H9 (cell line): ENCODE measurements around the gene CHST8. TPM values are rescaled to one million over a fixed set of nuclear protein-coding genes. Genes with fewer than 3 reads are reported as not detected.

Experiments used
- DNase-seq: peaks from one replicate; pipeline ENCODE4 v3.0.0-alpha.2; 2017
- H2AFZ ChIP-seq: one replicate; pipeline ENCODE4 v1.6.1; 2013; ENCODE audit warnings: mild to moderate bottlenecking, low read length, control low read depth, moderate library complexity
- H2AK5ac ChIP-seq: 2 replicates; pipeline ENCODE4 v1.6.1; 2013; ENCODE audit warnings: low read length, control low read depth, mixed read lengths; ENCODE audit not compliant: insufficient read length
- H2BK120ac ChIP-seq: one replicate; pipeline ENCODE4 v1.6.1; 2013; ENCODE audit warnings: low read depth, mild to moderate bottlenecking, low read length, control low read depth, inconsistent platforms; ENCODE audit not compliant: poor library complexity, severe bottlenecking
- H2BK12ac ChIP-seq: 2 replicates; pipeline ENCODE4 v1.6.1; 2013; ENCODE audit warnings: low read length, control low read depth, mixed read lengths, low read depth; ENCODE audit not compliant: insufficient read length
- H2BK15ac ChIP-seq: 2 replicates; pipeline ENCODE4 v1.6.1; 2013; ENCODE audit warnings: low read depth, low read length, control low read depth
- H2BK20ac ChIP-seq: one replicate; pipeline ENCODE4 v1.6.1; 2013; ENCODE audit warnings: low read depth, mild to moderate bottlenecking, low read length, control low read depth, inconsistent platforms; ENCODE audit not compliant: poor library complexity, severe bottlenecking
- H2BK5ac ChIP-seq: 2 replicates; pipeline ENCODE4 v1.6.1; 2013; ENCODE audit warnings: low read length, control low read depth, mixed read lengths; ENCODE audit not compliant: insufficient read length
- H3K14ac ChIP-seq: 2 replicates; pipeline ENCODE4 v1.6.1; 2013; ENCODE audit warnings: low read length, control low read depth; ENCODE audit not compliant: insufficient read depth
- H3K18ac ChIP-seq: 2 replicates; pipeline ENCODE4 v1.6.1; 2013; ENCODE audit warnings: low read depth, mild to moderate bottlenecking, mixed read lengths, low read length, control low read depth; ENCODE audit not compliant: insufficient read length
- H3K23ac ChIP-seq: 2 replicates; pipeline ENCODE4 v1.6.1; 2013; ENCODE audit warnings: low read length, control low read depth, mixed read lengths, low read depth; ENCODE audit not compliant: insufficient read length
- H3K23me2 ChIP-seq: 2 replicates; pipeline ENCODE4 v1.6.1; 2013; ENCODE audit warnings: low read depth, mild to moderate bottlenecking, mixed read lengths, low read length, control low read depth; ENCODE audit not compliant: insufficient read length, poor library complexity, severe bottlenecking
- H3K27ac ChIP-seq: 2 replicates; pipeline ENCODE4 v1.5.1; 2013; ENCODE audit warnings: low read length, control low read depth, mixed read lengths, low read depth; ENCODE audit not compliant: insufficient read length
- H3K27me3 ChIP-seq: 2 replicates; pipeline ENCODE4 v1.6.1; 2013; ENCODE audit warnings: low read length, control low read depth, inconsistent platforms; ENCODE audit not compliant: insufficient read depth
- H3K4ac ChIP-seq: 2 replicates; pipeline ENCODE4 v1.6.1; 2013; ENCODE audit warnings: low read depth, mild to moderate bottlenecking, control low read depth, inconsistent platforms, low read length, moderate library complexity
- H3K4me1 ChIP-seq: 2 replicates; pipeline ENCODE4 v1.6.1; 2013; ENCODE audit warnings: low read length, control low read depth, inconsistent platforms; ENCODE audit not compliant: insufficient read depth
- H3K4me2 ChIP-seq: 2 replicates; pipeline ENCODE4 v1.6.1; 2013; ENCODE audit warnings: low read length, control low read depth, mixed read lengths; ENCODE audit not compliant: insufficient read length, insufficient read depth
- H3K56ac ChIP-seq: 2 replicates; pipeline ENCODE4 v1.6.1; 2013; ENCODE audit warnings: low read depth, mild to moderate bottlenecking, mixed read lengths, low read length, control low read depth; ENCODE audit not compliant: insufficient read length
- H3K79me1 ChIP-seq: 2 replicates; pipeline ENCODE4 v1.6.1; 2013; ENCODE audit warnings: low read depth, mild to moderate bottlenecking, moderate library complexity, low read length, control low read depth, inconsistent platforms; ENCODE audit not compliant: insufficient read depth, poor library complexity, severe bottlenecking
- H3K79me2 ChIP-seq: 2 replicates; pipeline ENCODE4 v1.6.1; 2013; ENCODE audit warnings: low read length, control low read depth, inconsistent platforms; ENCODE audit not compliant: insufficient read depth
- H3K9ac ChIP-seq: 2 replicates; pipeline ENCODE4 v1.6.1; 2013; ENCODE audit warnings: low read length, control low read depth, mixed read lengths; ENCODE audit not compliant: insufficient read length; ENCODE audit errors: extremely low read depth
- H3K9me3 ChIP-seq: one replicate; pipeline ENCODE4 v1.6.1; 2013; ENCODE audit warnings: low read depth, low read length, inconsistent platforms; ENCODE audit not compliant: control insufficient read depth
- H3T11ph ChIP-seq: one replicate; pipeline ENCODE4 v1.6.1; 2013; ENCODE audit warnings: mild to moderate bottlenecking, low read length, control low read depth, inconsistent platforms
- H4K20me1 ChIP-seq: one replicate; pipeline ENCODE4 v1.6.1; 2013; ENCODE audit not compliant: control insufficient read depth, insufficient read length, insufficient read depth
- H4K5ac ChIP-seq: 2 replicates; pipeline ENCODE4 v1.6.1; 2013; ENCODE audit warnings: low read depth, mild to moderate bottlenecking, mixed read lengths, low read length, control low read depth; ENCODE audit not compliant: insufficient read length
- H4K8ac ChIP-seq: replicated peaks from 2 replicates; pipeline ENCODE4 v1.6.1; 2013; ENCODE audit warnings: low read length, control low read depth, mixed read lengths, low read depth; ENCODE audit not compliant: insufficient read length
- H4K91ac ChIP-seq: 2 replicates; pipeline ENCODE4 v1.6.1; 2013; ENCODE audit warnings: low read depth, mild to moderate bottlenecking, moderate library complexity, mixed read lengths, low read length, control low read depth; ENCODE audit not compliant: insufficient read length
- H3K27ac Mint-ChIP-seq, 3 experiments: 2 replicates in 2 of 3; 3 replicates in 1 of 3; pipeline ENCODE4 v1.8.0; 2020 to 2021; ENCODE audit warnings: mixed read lengths in 3 of 3, mild to moderate bottlenecking in 1 of 3, moderate library complexity in 1 of 3
- H3K27me3 Mint-ChIP-seq: 2 replicates; pipeline ENCODE4 v1.8.0; 2021; ENCODE audit warnings: low read depth, mild to moderate bottlenecking, moderate library complexity, mixed read lengths
- H3K36me3 Mint-ChIP-seq, 3 experiments: 2 replicates in 2 of 3; 3 replicates in 1 of 3; pipeline ENCODE4 v1.8.0; 2020 to 2021; ENCODE audit warnings: low read depth in 3 of 3, mixed read lengths in 3 of 3; ENCODE audit not compliant: insufficient read depth in 1 of 3
- H3K4me1 Mint-ChIP-seq, 2 experiments: 2 replicates each; pipeline ENCODE4 v1.8.0; 2020; ENCODE audit warnings: mixed read lengths in 2 of 2
- H3K4me3 Mint-ChIP-seq, 2 experiments: 2 replicates in 1 of 2; 3 replicates in 1 of 2; pipeline ENCODE4 v1.8.0; 2020 to 2021; ENCODE audit warnings: mild to moderate bottlenecking in 2 of 2, mixed read lengths in 2 of 2, moderate library complexity in 1 of 2
- H3K9me3 Mint-ChIP-seq, 2 experiments: 2 replicates in 1 of 2; 3 replicates in 1 of 2; pipeline ENCODE4 v1.8.0; 2020; ENCODE audit warnings: mild to moderate bottlenecking in 2 of 2, mixed read lengths in 2 of 2, moderate library complexity in 1 of 2
- CTCF ChIP-seq: fragments of 200-600 bp; sonication (generic); conservative IDR thresholded peaks from 3 replicates; pipeline ENCODE4 v1.8.0; 2021; ENCODE audit warnings: antibody characterized with exemption, mild to moderate bottlenecking
- WGBS: extraction: QIAGEN DNeasy Blood & Tissue Kit; methylation state at CpG from one replicate; pipeline ENCODE4 v1.1.7; 2013; ENCODE audit warnings: missing lambda C conversion rate, low lambda C conversion rate, mixed read lengths; ENCODE audit not compliant: insufficient read length; ENCODE audit errors: extremely low coverage; 5-methylcytosine and 5-hydroxymethylcytosine counted together
- total RNA-seq: library from RNA; stranded (reverse); gene quantifications from 2 replicates; pipeline ENCODE4 v1.2.1, GENCODE V29; 2021

Gene CHST8
- total RNA-seq, 1 experiment from 2014 or later: 5.1 TPM

- H3K14ac ChIP-seq: no peak overlapping the region
- H3K4ac ChIP-seq: no peak overlapping the region
- Mint-ChIP-seq H3K27me3 (peaks cover 87% of the 10 kb centered on the region), H3K36me3 (no peaks in the 10 kb centered on the region), H3K9me3 (no peaks in the 10 kb centered on the region), H3K4me3 (no peak overlapping the region), H3K27ac (no peak overlapping the region), H3K4me1 (peaks cover 9 to 10% of the 10 kb centered on the region in 2 experiments)
- H4K91ac ChIP-seq: no peak overlapping the region
- peaks cover 19% of the 10 kb centered on the region for H3K23me2 ChIP-seq
- H3K79me2 ChIP-seq: no peaks in the 10 kb centered on the region
- H3K4me1 ChIP-seq: peaks cover 3% of the 10 kb centered on the region; the same call in 1 of the 2 replicates
- no peaks in the 10 kb centered on the region for H4K20me1 ChIP-seq
- no peak overlapping the region for H2AK5ac ChIP-seq
- no peak overlapping the region for H3K18ac ChIP-seq
- no peak overlapping the region for H3K23ac ChIP-seq
- H3K79me1 ChIP-seq: no peaks in the 10 kb centered on the region
- H3K9ac ChIP-seq: no peak overlapping the region
- no peak overlapping the region for H2BK20ac ChIP-seq
- WGBS: no CpG with 5 or more reads among the region's 5 CpGs
- H3K27ac ChIP-seq: no peak overlapping the region
- no peak overlapping the region for H4K5ac ChIP-seq
- no peak overlapping the region for H3K4me2 ChIP-seq
- H3K56ac ChIP-seq: no peak overlapping the region
- H3K27me3 ChIP-seq: peaks cover 22% of the 10 kb centered on the region; the same call in 1 of the 2 replicates
- no peak for TF ChIP-seq CTCF
- DNase-seq: no peak
- H2BK12ac ChIP-seq: no peak overlapping the region
- no peak overlapping the region for H2BK120ac ChIP-seq
- no peak overlapping the region for H4K8ac ChIP-seq
- no peak overlapping the region for H2AFZ ChIP-seq
- H3T11ph ChIP-seq: no peak overlapping the region
- no peak overlapping the region for H2BK15ac ChIP-seq
- no peak overlapping the region for H2BK5ac ChIP-seq
- no peaks in the 10 kb centered on the region for H3K9me3 ChIP-seq
These were observed 2.9 kb upstream of the CHST8 start for GRCh38 chr19:33618884-33619283.
